OCI-LY7 (cell line): ENCODE data around the gene ZNF516. TPM values are rescaled to one million over a fixed set of nuclear protein-coding genes. Genes with fewer than 3 reads are reported as not detected.

Source experiments
- BruUV-seq: library from RNA; stranded (reverse); fragments of 400-500 nt; replicated peaks from 2 replicates; lab custom pipeline; 2021; lab: Mats Ljungman, UMichigan
- CTCF ChIA-PET: fragments of 300-600 bp; sonication (Branson Sonifier 250); formaldehyde crosslinking; loops from one replicate; lab custom pipeline; 2022; ENCODE audit warnings: antibody characterized with exemption; ENCODE audit not compliant: unreplicated experiment; lab: Charles Lee
- POLR2A ChIA-PET: fragments of 300-600 bp; sonication (Branson Sonifier 250); formaldehyde crosslinking; loops from one replicate; lab custom pipeline; 2022; ENCODE audit warnings: antibody characterized with exemption; lab: Charles Lee
- DNase-seq: peaks from one replicate; pipeline ENCODE4 v3.0.0-alpha.2; 2015; ENCODE audit warnings: low spot score
- H2AFZ ChIP-seq: fragments of 200-600 bp; sonication (generic), shearing (Covaris generic); 2 replicates; pipeline ENCODE4 v1.6.1; 2014; ENCODE audit warnings: mild to moderate bottlenecking, antibody characterized with exemption, low read length, moderate library complexity
- H3K27ac ChIP-seq: fragments of 200-600 bp; sonication (generic); 2 replicates; pipeline ENCODE4 v1.5.1; 2014; ENCODE audit warnings: mixed run types, low read depth, mild to moderate bottlenecking, moderate library complexity, low read length, inconsistent platforms; ENCODE audit not compliant: poor library complexity, severe bottlenecking
- H3K36me3 ChIP-seq: fragments of 200-600 bp; sonication (generic); 2 replicates; pipeline ENCODE4 v1.6.1; 2014; ENCODE audit warnings: mild to moderate bottlenecking, antibody characterized with exemption, low read length, moderate library complexity, mixed read lengths; ENCODE audit not compliant: insufficient read depth
- H3K4me1 ChIP-seq: fragments of 200-600 bp; sonication (generic); 2 replicates; pipeline ENCODE4 v1.5.1; 2014; ENCODE audit warnings: mild to moderate bottlenecking, low read length; ENCODE audit not compliant: insufficient read depth, poor library complexity, severe bottlenecking
- H3K4me2 ChIP-seq: fragments of 200-600 bp; sonication (generic); 2 replicates; pipeline ENCODE4 v1.6.1; 2014; ENCODE audit warnings: mild to moderate bottlenecking, low read length
- H3K4me3 ChIP-seq: fragments of 200-600 bp; sonication (generic); 2 replicates; pipeline ENCODE4 v1.5.1; 2014; ENCODE audit warnings: mild to moderate bottlenecking, low read depth, low read length; ENCODE audit not compliant: poor library complexity, severe bottlenecking
- H3K79me2 ChIP-seq: fragments of 200-600 bp; sonication (generic); 2 replicates; pipeline ENCODE4 v1.6.1; 2016; ENCODE audit warnings: low read depth, mild to moderate bottlenecking, low read length, moderate library complexity, mixed read lengths; ENCODE audit not compliant: insufficient read depth
- H3K9me2 ChIP-seq: fragments of 200-600 bp; sonication (generic); 2 replicates; pipeline ENCODE4 v1.6.1; 2016; ENCODE audit warnings: mild to moderate bottlenecking, low read length, mixed read lengths; ENCODE audit not compliant: insufficient read depth
- H3K9me3 ChIP-seq: fragments of 200-600 bp; sonication (generic); 2 replicates; pipeline ENCODE4 v1.6.1; 2014; ENCODE audit warnings: mild to moderate bottlenecking, mixed run types, low read length, mixed read lengths
- H4K20me1 ChIP-seq: fragments of 200-600 bp; sonication (generic); 2 replicates; pipeline ENCODE4 v1.6.1; 2014; ENCODE audit warnings: mild to moderate bottlenecking, antibody characterized with exemption, low read length, moderate library complexity, mixed read lengths; ENCODE audit not compliant: insufficient read depth
- CTCF ChIP-seq: fragments of 200-600 bp; sonication (generic); conservative IDR thresholded peaks from 2 replicates; pipeline ENCODE4 v1.5.1; 2014; ENCODE audit warnings: mild to moderate bottlenecking, antibody characterized with exemption, low read length, moderate library complexity, mixed read lengths
- EZH2phosphoT487 ChIP-seq: fragments of 200-600 bp; sonication (generic); IDR thresholded peaks from 2 replicates; pipeline ENCODE4 v1.6.1; 2018; ENCODE audit warnings: low read depth, borderline replicate concordance, mild to moderate bottlenecking, mixed run types, antibody characterized with exemption, low read length, moderate library complexity, mixed read lengths
- intact Hi-C: fragments of 100-400 bp; cut with micrococcal nuclease; formaldehyde crosslinking; loops from one replicate; pipeline ENCODE4 v1.10.0; 2022; ENCODE audit not compliant: unreplicated experiment
- total RNA-seq, 2 experiments: library from RNA; depleted of rRNA in 1 of 2; stranded (reverse); fragments of >200 nt in 1 of 2; shearing (Covaris generic) in 1 of 2; gene quantifications; 2 replicates each; pipeline ENCODE4 v1.2.3, GENCODE V29; 2014 to 2022

ZNF516 gene
- total RNA-seq, 2 experiments from 2014 or later, result 16.2 to 32.3 TPM

GRCh38 chr18:76437011-76437410 lies 58.0 kb downstream of the ZNF516 start:
- no peak overlapping the region for H2AFZ ChIP-seq
- H3K27ac ChIP-seq, result no peak overlapping the region
- DNase-seq, result no peak
- TF ChIP-seq EZH2phosphoT487 (no peak), CTCF (no peak)
- no peaks in the 10 kb centered on the region for H3K9me3 ChIP-seq
- ChIA-PET POLR2A (interaction anchor here (0.7 kb wide), 1 partner anchor 9 kb away, joined by 3 read pairs; no protein-coding TSS in a partner anchor), CTCF (no interaction called here)
- intact Hi-C loops, result no loop called here
- no peak overlapping the region for H3K4me2 ChIP-seq
- peaks cover 39% of the 10 kb centered on the region for H3K36me3 ChIP-seq
- peaks cover 30% of the 10 kb centered on the region for H3K79me2 ChIP-seq
- H3K4me3 ChIP-seq, result no peak overlapping the region
- no peaks in the 10 kb centered on the region for H3K4me1 ChIP-seq
- no peaks in the 10 kb centered on the region for H4K20me1 ChIP-seq
- no peaks in the 10 kb centered on the region for H3K9me2 ChIP-seq
- BruUV-seq, result no TSS peak

GRCh38 chr18:76436342-76436741 lies 58.7 kb downstream of the ZNF516 start:
- Histone ChIP-seq H4K20me1 (no peaks in the 10 kb centered on the region), H3K79me2 (peaks cover 36% of the 10 kb centered on the region), H3K4me1 (no peaks in the 10 kb centered on the region), H3K9me3 (no peaks in the 10 kb centered on the region), H3K36me3 (peaks cover 44% of the 10 kb centered on the region), H2AFZ (no peak overlapping the region), H3K27ac (no peak overlapping the region), H3K9me2 (no peaks in the 10 kb centered on the region), H3K4me2 (no peak overlapping the region), H3K4me3 (no peak overlapping the region)
- BruUV-seq, result no TSS peak
- ChIA-PET CTCF (no interaction called here), POLR2A (no interaction called here)
- DNase-seq, result no peak
- intact Hi-C loops, result no loop called here
- TF ChIP-seq CTCF, result no peak
- TF ChIP-seq EZH2phosphoT487, result no peak

- TF ChIP-seq EZH2phosphoT487 (no peak), CTCF (no peak)
- no TSS peak for BruUV-seq
- no peak for DNase-seq
- Histone ChIP-seq H3K4me3 (no peak overlapping the region), H3K36me3 (peaks cover 42% of the 10 kb centered on the region), H3K9me3 (no peaks in the 10 kb centered on the region), H3K79me2 (peaks cover 45% of the 10 kb centered on the region), H3K4me1 (no peaks in the 10 kb centered on the region), H2AFZ (no peak overlapping the region), H3K27ac (no peak overlapping the region), H3K9me2 (no peaks in the 10 kb centered on the region), H4K20me1 (no peaks in the 10 kb centered on the region), H3K4me2 (no peak overlapping the region)
- POLR2A ChIA-PET, result no interaction called here
- intact Hi-C loops, result no loop called here
- CTCF ChIA-PET, result no interaction called here
Measured at GRCh38 chr18:76435316-76435989, 59.6 kb downstream of the ZNF516 start.
